A673 (cell line): ENCODE results near the gene IL19.

ENCODE experiments used
- EZH2 ChIP-seq: fragments of 200-600 bp; sonication (generic); IDR thresholded peaks from 2 replicates; pipeline ENCODE4 v1.6.1; 2017; ENCODE audit warnings: borderline replicate concordance, low read depth, mild to moderate bottlenecking, mixed read lengths, antibody characterized with exemption, low read length; ENCODE audit not compliant: poor library complexity, severe bottlenecking
- TF ChIP-seq, protein P1 (sequence below): fragments of 300-800, 200-600 bp; sonication (generic); conservative IDR thresholded peaks from 2 replicates; pipeline ENCODE4 v1.5.1; 2017; ENCODE audit warnings: low read depth, mild to moderate bottlenecking, antibody characterized with exemption, low read length, moderate library complexity, mixed read lengths

DNA sequence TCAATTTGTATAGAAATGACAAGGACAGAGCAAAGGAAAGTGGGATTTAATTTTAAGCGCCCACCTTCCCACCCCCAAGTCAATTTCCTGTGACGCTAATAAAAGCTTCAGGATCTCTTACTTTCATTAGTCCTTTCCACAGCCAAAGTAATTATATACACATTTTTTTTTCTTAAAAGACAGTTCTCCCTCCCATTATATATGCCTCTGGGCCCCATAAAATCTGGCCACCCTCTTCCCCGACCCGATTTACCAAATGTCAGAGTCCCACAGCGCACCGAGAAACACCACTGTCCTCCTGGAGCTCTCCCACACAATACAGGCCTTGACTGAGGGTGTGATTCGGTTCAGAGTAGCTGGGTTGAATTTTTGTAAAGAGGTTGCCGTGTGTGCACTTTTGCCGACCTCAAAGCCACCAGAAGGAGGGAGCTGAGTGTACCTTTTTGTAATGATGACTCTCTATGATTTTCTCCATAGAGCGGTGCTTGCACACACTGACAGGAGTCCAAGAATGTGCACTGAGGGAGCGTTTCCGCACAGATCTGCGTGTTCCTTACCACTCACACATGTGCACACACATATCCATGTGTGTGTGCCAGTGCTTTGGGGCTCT is 27.9 kb downstream of the IL19 start:
- TF ChIP-seq, protein P1, sequence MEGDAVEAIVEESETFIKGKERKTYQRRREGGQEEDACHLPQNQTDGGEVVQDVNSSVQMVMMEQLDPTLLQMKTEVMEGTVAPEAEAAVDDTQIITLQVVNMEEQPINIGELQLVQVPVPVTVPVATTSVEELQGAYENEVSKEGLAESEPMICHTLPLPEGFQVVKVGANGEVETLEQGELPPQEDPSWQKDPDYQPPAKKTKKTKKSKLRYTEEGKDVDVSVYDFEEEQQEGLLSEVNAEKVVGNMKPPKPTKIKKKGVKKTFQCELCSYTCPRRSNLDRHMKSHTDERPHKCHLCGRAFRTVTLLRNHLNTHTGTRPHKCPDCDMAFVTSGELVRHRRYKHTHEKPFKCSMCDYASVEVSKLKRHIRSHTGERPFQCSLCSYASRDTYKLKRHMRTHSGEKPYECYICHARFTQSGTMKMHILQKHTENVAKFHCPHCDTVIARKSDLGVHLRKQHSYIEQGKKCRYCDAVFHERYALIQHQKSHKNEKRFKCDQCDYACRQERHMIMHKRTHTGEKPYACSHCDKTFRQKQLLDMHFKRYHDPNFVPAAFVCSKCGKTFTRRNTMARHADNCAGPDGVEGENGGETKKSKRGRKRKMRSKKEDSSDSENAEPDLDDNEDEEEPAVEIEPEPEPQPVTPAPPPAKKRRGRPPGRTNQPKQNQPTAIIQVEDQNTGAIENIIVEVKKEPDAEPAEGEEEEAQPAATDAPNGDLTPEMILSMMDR = no peak
- TF ChIP-seq EZH2 = no peak
